ENCODE data around the gene SGF29. TPM values are rescaled to one million over a fixed set of nuclear protein-coding genes. Genes with fewer than 3 reads are reported as not detected.
A peak's percentile ranks its signal among the peaks of the same experiment; 100 is the strongest.
"Not testable (repeated sequence)": the region's sequence is repeated elsewhere in the genome, so short reads cannot be mapped to it uniquely, and the experiment has no call there.

Gene SGF29
- total RNA-seq, 4 donors from 2014 or later, result 35.1 to 50.4 (median 41.9) TPM

- in situ Hi-C loops (cut with MboI; ENCODE audit: low sequenced_read_pairs in 4 of 4), result loop anchor here in 1 of 4 donors (25.0 kb wide), 1 partner anchor 294 kb away; the partner anchor contains the start of gene TUFM
- H3K4me3 ChIP-seq, result no peak overlapping the region
- peaks cover 7 to 11% of the 10 kb centered on the region in 2 donors for H3K4me1 ChIP-seq
- H3K27me3 ChIP-seq, result no peaks in the 10 kb centered on the region
- peak overlapping the region; percentile 57 to 98 (median 67) for H3K27ac ChIP-seq
- DNase-seq (peak; percentile 40 to 62), ATAC-seq (peak; percentile 19 to 24)
- no peaks in the 10 kb centered on the region for H3K9me3 ChIP-seq
- H3K36me3 ChIP-seq, result no peaks in the 10 kb centered on the region
- intact Hi-C loops (cut with DNase I; ENCODE audit: low total_unique reads), result no loop called here
- TF ChIP-seq POLR2A (IDR thresholded peaks at IDR 0.05), result no peak
- TF ChIP-seq, protein P1, sequence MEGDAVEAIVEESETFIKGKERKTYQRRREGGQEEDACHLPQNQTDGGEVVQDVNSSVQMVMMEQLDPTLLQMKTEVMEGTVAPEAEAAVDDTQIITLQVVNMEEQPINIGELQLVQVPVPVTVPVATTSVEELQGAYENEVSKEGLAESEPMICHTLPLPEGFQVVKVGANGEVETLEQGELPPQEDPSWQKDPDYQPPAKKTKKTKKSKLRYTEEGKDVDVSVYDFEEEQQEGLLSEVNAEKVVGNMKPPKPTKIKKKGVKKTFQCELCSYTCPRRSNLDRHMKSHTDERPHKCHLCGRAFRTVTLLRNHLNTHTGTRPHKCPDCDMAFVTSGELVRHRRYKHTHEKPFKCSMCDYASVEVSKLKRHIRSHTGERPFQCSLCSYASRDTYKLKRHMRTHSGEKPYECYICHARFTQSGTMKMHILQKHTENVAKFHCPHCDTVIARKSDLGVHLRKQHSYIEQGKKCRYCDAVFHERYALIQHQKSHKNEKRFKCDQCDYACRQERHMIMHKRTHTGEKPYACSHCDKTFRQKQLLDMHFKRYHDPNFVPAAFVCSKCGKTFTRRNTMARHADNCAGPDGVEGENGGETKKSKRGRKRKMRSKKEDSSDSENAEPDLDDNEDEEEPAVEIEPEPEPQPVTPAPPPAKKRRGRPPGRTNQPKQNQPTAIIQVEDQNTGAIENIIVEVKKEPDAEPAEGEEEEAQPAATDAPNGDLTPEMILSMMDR (IDR thresholded peaks at IDR 0.05 in 4 of 5, conservative IDR thresholded peaks at IDR 0.05 in 1 of 5), result no peak
Measured at GRCh38 chr16:28543072-28543471, 10.6 kb upstream of the SGF29 start.

GRCh38 chr16:28544998-28545397 lies 8.7 kb upstream of the SGF29 start:
- no peak overlapping the region for H3K4me3 ChIP-seq
- H3K36me3 ChIP-seq, result no peaks in the 10 kb centered on the region
- DNase-seq, result no peak
- peak overlapping the region in 1 of 4 donors; percentile 6 for H3K27ac ChIP-seq
- H3K9me3 ChIP-seq, result no peaks in the 10 kb centered on the region
- TF ChIP-seq, protein P1 (IDR thresholded peaks at IDR 0.05 in 4 of 5, conservative IDR thresholded peaks at IDR 0.05 in 1 of 5), result no peak
- no peak for TF ChIP-seq POLR2A (IDR thresholded peaks at IDR 0.05)
- H3K4me1 ChIP-seq, result peaks cover 0 to 3% of the 10 kb centered on the region in 2 donors
- intact Hi-C loops (cut with DNase I; ENCODE audit: low total_unique reads) (no loop called here), in situ Hi-C loops (cut with MboI; ENCODE audit: low sequenced_read_pairs in 4 of 4) (loop anchor here in 2 of 4 donors (5.0 to 25.0 kb wide), 2 partner anchors 53 to 292 kb away; partner anchors contain the start of genes APOBR (in 1 of the 2), CLN3 (in 1 of the 2) and TUFM (in 1 of the 2))
- no peaks in the 10 kb centered on the region for H3K27me3 ChIP-seq
- no peak for ATAC-seq

DNA sequence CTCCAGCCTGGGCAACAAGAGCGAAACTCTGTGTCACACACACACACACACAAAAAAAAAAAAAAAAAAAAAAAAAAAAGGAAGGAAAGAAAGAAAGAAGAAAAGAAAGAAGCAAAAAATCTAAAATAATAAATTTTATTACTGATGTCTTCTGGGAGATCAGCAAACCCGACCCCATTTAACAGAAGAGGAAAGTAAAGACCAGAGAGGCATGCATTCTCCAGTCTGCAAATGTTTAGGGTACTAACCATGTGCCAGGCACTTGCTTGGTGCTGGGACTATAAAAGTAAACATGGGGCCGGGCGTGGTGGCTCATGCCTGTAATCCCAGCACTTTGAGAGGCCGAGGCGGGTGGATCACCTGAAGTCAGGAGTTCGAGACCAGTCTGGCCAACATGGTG lies 7.8 kb upstream of the SGF29 start:
- H3K27ac ChIP-seq; H3K4me1 ChIP-seq; H3K36me3 ChIP-seq; DNase-seq; intact Hi-C loops (cut with DNase I; ENCODE audit: low total_unique reads); H3K9me3 ChIP-seq; H3K27me3 ChIP-seq; H3K4me3 ChIP-seq; ATAC-seq: not testable (repeated sequence)
- in situ Hi-C loops (cut with MboI; ENCODE audit: low sequenced_read_pairs in 4 of 4), result loop anchor here in 2 of 4 donors (5.0 to 25.0 kb wide), 2 partner anchors 54 to 291 kb away; partner anchors contain the start of genes APOBR (in 1 of the 2), CLN3 (in 1 of the 2) and TUFM (in 1 of the 2)

DNA sequence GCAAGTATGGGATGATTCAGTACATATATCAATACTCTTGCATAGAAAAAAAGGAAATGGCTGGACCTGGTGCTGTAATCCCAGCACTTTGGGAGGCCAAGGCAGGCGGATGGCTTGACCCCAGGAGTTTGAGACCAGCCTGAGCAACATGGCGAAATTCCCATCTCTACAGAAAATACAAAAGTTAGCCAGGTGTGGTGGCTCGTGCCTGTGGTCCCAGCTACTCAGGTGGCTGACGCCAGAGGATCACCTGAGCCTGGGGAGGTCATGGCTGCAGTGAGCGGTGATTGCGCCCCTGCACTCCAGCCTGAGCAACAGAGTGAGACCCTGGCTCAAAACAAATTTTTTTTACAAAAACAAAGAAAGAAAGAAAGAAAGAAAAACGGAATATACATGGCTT lies 7.1 kb upstream of the SGF29 start:
- DNase-seq (no peak), ATAC-seq (no peak)
- intact Hi-C loops (cut with DNase I; ENCODE audit: low total_unique reads), result no loop called here
- no peak for TF ChIP-seq POLR2A (IDR thresholded peaks at IDR 0.05)
- TF ChIP-seq, protein P1 (IDR thresholded peaks at IDR 0.05 in 4 of 5, conservative IDR thresholded peaks at IDR 0.05 in 1 of 5), result no peak
- Histone ChIP-seq H3K4me1 (peaks cover 0 to 3% of the 10 kb centered on the region in 2 donors), H3K9me3 (no peaks in the 10 kb centered on the region), H3K36me3 (no peaks in the 10 kb centered on the region), H3K27ac (no peak overlapping the region), H3K27me3 (no peaks in the 10 kb centered on the region), H3K4me3 (no peak overlapping the region)
- in situ Hi-C loops (cut with MboI; ENCODE audit: low sequenced_read_pairs in 4 of 4), result loop anchor here in 2 of 4 donors (5.0 to 25.0 kb wide), 2 partner anchors 54 to 291 kb away; partner anchors contain the start of genes APOBR (in 1 of the 2), CLN3 (in 1 of the 2) and TUFM (in 1 of the 2)

GRCh38 chr16:28548306-28548802 lies 5.4 kb upstream of the SGF29 start:
- in situ Hi-C loops (cut with MboI; ENCODE audit: low sequenced_read_pairs in 4 of 4), result loop anchor here in 2 of 4 donors (5.0 to 25.0 kb wide), 2 partner anchors 56 to 289 kb away; partner anchors contain the start of genes APOBR (in 1 of the 2), CLN3 (in 1 of the 2) and TUFM (in 1 of the 2)
- Histone ChIP-seq H3K4me1 (peaks cover 3 to 5% of the 10 kb centered on the region in 2 donors), H3K36me3 (no peaks in the 10 kb centered on the region), H3K27me3 (no peaks in the 10 kb centered on the region), H3K9me3 (no peaks in the 10 kb centered on the region), H3K4me3 (no peak overlapping the region), H3K27ac (no peak overlapping the region)
- intact Hi-C loops (cut with DNase I; ENCODE audit: low total_unique reads), result loop anchor here (1.0 kb wide), 1 partner anchor 57 kb away; no protein-coding TSS in a partner anchor
- DNase-seq (no peak), ATAC-seq (no peak)
- no peak for TF ChIP-seq POLR2A (IDR thresholded peaks at IDR 0.05)
- TF ChIP-seq, protein P1 (IDR thresholded peaks at IDR 0.05 in 4 of 5, conservative IDR thresholded peaks at IDR 0.05 in 1 of 5), result no peak

Measured in gastrocnemius medialis (tissue), 4 donors.